GM18907 (cell line): ENCODE measurements around the gene CEP43.

ENCODE experiments used
- ATAC-seq: cut with Tn5 transposase; IDR thresholded peaks from one replicate; pipeline ENCODE4 v1.9.1; 2021; ENCODE audit warnings: mild to moderate bottlenecking, moderate library complexity; ENCODE audit not compliant: unreplicated experiment

CEP43 gene

GRCh38 chr6:167005350-167006159, 6.4 kb downstream of the CEP43 start:
- no peak for ATAC-seq

GRCh38 chr6:167007985-167008384, 8.8 kb downstream of the CEP43 start:
- ATAC-seq: no peak

GRCh38 chr6:167013067-167013466, 13.9 kb downstream of the CEP43 start:
- ATAC-seq: no peak

- ATAC-seq: no peak
These were observed 14.7 kb downstream of the CEP43 start for GRCh38 chr6:167013946-167014345.

GRCh38 chr6:167015302-167015701, 16.1 kb downstream of the CEP43 start:
- ATAC-seq: no peak

GRCh38 chr6:167020206-167020605, 21.0 kb downstream of the CEP43 start:
- ATAC-seq: peak; percentile 79

- no peak for ATAC-seq
These were observed 28.1 kb downstream of the CEP43 start for GRCh38 chr6:167027308-167027707.

- no peak for ATAC-seq
These were observed 28.6 kb downstream of the CEP43 start for GRCh38 chr6:167027772-167028171.

GRCh38 chr6:167030222-167031072, 31.2 kb downstream of the CEP43 start:
- ATAC-seq: no peak

GRCh38 chr6:167031082-167031709, 32.0 kb downstream of the CEP43 start:
- no peak for ATAC-seq

GRCh38 chr6:167034056-167034455, 34.9 kb downstream of the CEP43 start:
- no peak for ATAC-seq

GRCh38 chr6:167037762-167038161, 38.6 kb downstream of the CEP43 start:
- no peak for ATAC-seq

GRCh38 chr6:167044696-167045095, 45.5 kb downstream of the CEP43 start:
- no peak for ATAC-seq

GRCh38 chr6:167045828-167046580, 46.8 kb downstream of the CEP43 start:
- no peak for ATAC-seq

- no peak for ATAC-seq
These were observed 47.8 kb downstream of the CEP43 start for GRCh38 chr6:167046861-167047495.

GRCh38 chr6:167047554-167047953, 48.4 kb downstream of the CEP43 start:
- peak; percentile 86 for ATAC-seq
